RWPE2 (cell line): ENCODE measurements around the gene TUBD1.

ENCODE experiments used
- ATAC-seq: fragments of 200-7000 bp; cut with Tn5 transposase; 3 replicates; pipeline ENCODE4 v1.9.1; 2021; ENCODE audit warnings: low read depth
- DNase-seq: peaks from one replicate; pipeline ENCODE4 v3.0.0-alpha.2; 2020; ENCODE audit warnings: low spot score
- H3K27ac ChIP-seq: fragments of 450-650 bp; 2 replicates; pipeline ENCODE4 v1.5.1; 2017; ENCODE audit warnings: mild to moderate bottlenecking; ENCODE audit not compliant: poor library complexity, severe bottlenecking
- H3K27me3 ChIP-seq: fragments of 250-450 bp; sonication (Bioruptor Pico); 2 replicates; pipeline ENCODE4 v1.5.1; 2021; ENCODE audit warnings: mild to moderate bottlenecking, moderate library complexity; ENCODE audit not compliant: insufficient read depth, poor library complexity, severe bottlenecking
- H3K36me3 ChIP-seq: fragments of 250-450 bp; sonication (Bioruptor Pico); 2 replicates; pipeline ENCODE4 v1.5.1; 2020; ENCODE audit warnings: low read depth, mild to moderate bottlenecking, moderate library complexity
- H3K4me1 ChIP-seq: fragments of 250-450 bp; sonication (Bioruptor Pico); 2 replicates; pipeline ENCODE4 v1.5.1; 2021; ENCODE audit warnings: mild to moderate bottlenecking, moderate library complexity; ENCODE audit not compliant: insufficient read depth, poor library complexity, severe bottlenecking
- H3K4me3 ChIP-seq: fragments of 250-450 bp; sonication (Bioruptor Pico); 2 replicates; pipeline ENCODE4 v1.5.1; 2021; ENCODE audit warnings: mild to moderate bottlenecking, moderate library complexity; ENCODE audit not compliant: severe bottlenecking
- H3K9me3 ChIP-seq: fragments of 250-450 bp; sonication (Bioruptor Pico); 2 replicates; pipeline ENCODE4 v1.5.1; 2021; ENCODE audit warnings: mild to moderate bottlenecking, moderate library complexity; ENCODE audit not compliant: severe bottlenecking
- CTCF ChIP-seq: fragments of 450-650 bp; IDR thresholded peaks from one replicate; pipeline ENCODE4 v1.5.1; 2017; ENCODE audit warnings: mild to moderate bottlenecking, moderate library complexity; ENCODE audit not compliant: poor library complexity, severe bottlenecking

TUBD1 gene

GRCh38 chr17:59839651-59840328 is 53.0 kb downstream of the TUBD1 start:
- DNase-seq, result no peak
- Histone ChIP-seq H3K4me1 (peaks cover 19% of the 10 kb centered on the region), H3K9me3 (no peaks in the 10 kb centered on the region), H3K36me3 (peaks cover 42% of the 10 kb centered on the region), H3K4me3 (peak overlapping the region; percentile 68), H3K27ac (peak overlapping the region; percentile 100), H3K27me3 (no peaks in the 10 kb centered on the region)
- no peak for TF ChIP-seq CTCF
- ATAC-seq, result no peak

- H3K4me3 ChIP-seq, result peak overlapping the region; percentile 68
- H3K9me3 ChIP-seq, result no peaks in the 10 kb centered on the region
- ATAC-seq (no peak), DNase-seq (no peak)
- no peak for TF ChIP-seq CTCF
- no peaks in the 10 kb centered on the region for H3K27me3 ChIP-seq
- H3K36me3 ChIP-seq, result peaks cover 42% of the 10 kb centered on the region
- peak overlapping the region; percentile 100 for H3K27ac ChIP-seq
- peaks cover 16% of the 10 kb centered on the region for H3K4me1 ChIP-seq
Observed at GRCh38 chr17:59838052-59838916, 54.5 kb downstream of the TUBD1 start.

- TF ChIP-seq CTCF, result no peak
Observed at GRCh38 chr17:59837308-59838051, 55.3 kb downstream of the TUBD1 start.

GRCh38 chr17:59832883-59833379 is 59.8 kb downstream of the TUBD1 start:
- Histone ChIP-seq H3K27ac (peak overlapping the region; percentile 98), H3K9me3 (no peaks in the 10 kb centered on the region), H3K27me3 (no peaks in the 10 kb centered on the region), H3K36me3 (peaks cover 3% of the 10 kb centered on the region), H3K4me3 (no peak overlapping the region), H3K4me1 (peaks cover 51% of the 10 kb centered on the region)
- no peak for TF ChIP-seq CTCF
- no peak for DNase-seq
- ATAC-seq, result no peak

More at GRCh38 chr17:59837308-59838051, 55.3 kb downstream of the TUBD1 start:
- peaks cover 19% of the 10 kb centered on the region for H3K4me1 ChIP-seq
- DNase-seq, result peak; percentile 86
- peak; percentile 53 for ATAC-seq
- peak overlapping the region; percentile 100 for H3K27ac ChIP-seq
- no peaks in the 10 kb centered on the region for H3K27me3 ChIP-seq
- peak overlapping the region; percentile 68 for H3K4me3 ChIP-seq
- H3K36me3 ChIP-seq, result peaks cover 42% of the 10 kb centered on the region
- no peaks in the 10 kb centered on the region for H3K9me3 ChIP-seq
